ENCODE measurements around the gene TMC6.

Gene TMC6

GRCh38 chr17:78064708-78065107, 63.8 kb downstream of the TMC6 start:
- DNase-seq = no peak

GRCh38 chr17:78063489-78063888, 65.1 kb downstream of the TMC6 start:
- DNase-seq = no peak

GRCh38 chr17:78062596-78062995, 66.0 kb downstream of the TMC6 start:
- DNase-seq = no peak

Measured in hippocampal formation (tissue), 2 donors.